DMS 273 (cell line): ENCODE data around the gene CNIH2.
"Not testable (repeated sequence)": the region's sequence is repeated elsewhere in the genome, so short reads cannot be mapped to it uniquely, and the experiment has no call there.

Experiments
- DNase-seq: peaks from one replicate; lab custom pipeline; 2025; ENCODE audit not compliant: unreplicated experiment; lab: John Stamatoyannopoulos, UW

CNIH2 gene

GRCh38 chr11:66313321-66314185 is 35.6 kb downstream of the CNIH2 start:
- DNase-seq, result no peak

- no peak for DNase-seq
Observed at GRCh38 chr11:66314186-66314501, 36.2 kb downstream of the CNIH2 start.

- DNase-seq, result no peak
Observed at GRCh38 chr11:66314561-66315497, 36.9 kb downstream of the CNIH2 start.

GRCh38 chr11:66315498-66315885 is 37.5 kb downstream of the CNIH2 start:
- DNase-seq, result no peak

- no peak for DNase-seq
Observed at GRCh38 chr11:66315921-66316811, 38.2 kb downstream of the CNIH2 start.

- peak; percentile 71 for DNase-seq
Observed at GRCh38 chr11:66316849-66317251, 38.9 kb downstream of the CNIH2 start, which contains the start of gene CD248. Gene CD248 (minus strand): TSS chr11:66317044. CDS start chr11:66317027, 17 bp downstream.

- peak; percentile 61 for DNase-seq
Observed at GRCh38 chr11:66317322-66317722, 39.3 kb downstream of the CNIH2 start.

- DNase-seq, result peak; percentile 62
Observed at GRCh38 chr11:66317723-66318599, 40.0 kb downstream of the CNIH2 start.

- DNase-seq, result no peak
Observed at GRCh38 chr11:66318600-66318970, 40.6 kb downstream of the CNIH2 start.

GRCh38 chr11:66320289-66320688 is 42.3 kb downstream of the CNIH2 start:
- DNase-seq, result not testable (repeated sequence)

- not testable (repeated sequence) for DNase-seq
Observed at GRCh38 chr11:66320748-66321147, 42.8 kb downstream of the CNIH2 start.

GRCh38 chr11:66321606-66322005 is 43.6 kb downstream of the CNIH2 start:
- no peak for DNase-seq

GRCh38 chr11:66322732-66323427 is 44.9 kb downstream of the CNIH2 start:
- DNase-seq, result no peak

- no peak for DNase-seq
Observed at GRCh38 chr11:66323684-66324083, 45.7 kb downstream of the CNIH2 start.

GRCh38 chr11:66324664-66325063 is 46.7 kb downstream of the CNIH2 start:
- peak; percentile 54 for DNase-seq

GRCh38 chr11:66325263-66325671 is 47.3 kb downstream of the CNIH2 start:
- DNase-seq, result peak; percentile 94

GRCh38 chr11:66326261-66327111 is 48.5 kb downstream of the CNIH2 start:
- peak; percentile 50 for DNase-seq
